Cardiac muscle cell (in vitro differentiated cells and primary cell): ENCODE measurements around the gene EXOC3L4. TPM values are rescaled to one million over a fixed set of nuclear protein-coding genes. Genes with fewer than 3 reads are reported as not detected.
A peak's percentile ranks its signal among the peaks of the same experiment; 100 is the strongest.

ENCODE experiments used
- DNase-seq, 2 donors: peaks; one replicate each; pipeline versions ENCODE4 v3.0.0 to v3.0.0-alpha.2; 2010 to 2017; ENCODE audit warnings: low read depth in 1 of 2, low spot score in 1 of 2
- H3K27ac ChIP-seq: fragments of 200-600 bp; sonication (generic); 2 replicates; pipeline ENCODE4 v1.5.1; 2016
- H3K27me3 ChIP-seq: fragments of 200-600 bp; sonication (generic); 2 replicates; pipeline ENCODE4 v1.6.0; 2016; ENCODE audit warnings: control low read depth
- H3K36me3 ChIP-seq: fragments of 200-600 bp; sonication (generic); 2 replicates; pipeline ENCODE4 v1.5.1; 2016; ENCODE audit warnings: control low read depth
- H3K4me1 ChIP-seq: fragments of 200-600 bp; sonication (generic); 2 replicates; pipeline ENCODE4 v1.8.1; 2017; ENCODE audit warnings: low read depth, mild to moderate bottlenecking, mixed run types
- H3K4me3 ChIP-seq: fragments of 200-600 bp; sonication (generic); 2 replicates; pipeline ENCODE4 v1.5.1; 2016; ENCODE audit warnings: mild to moderate bottlenecking
- H3K9me3 ChIP-seq: fragments of 200-600 bp; sonication (generic); 2 replicates; pipeline ENCODE4 v1.5.1; 2017; ENCODE audit warnings: low read depth, mild to moderate bottlenecking, control low read depth
- polyA plus RNA-seq: library from polyadenylated mRNA; unstranded; fragments of >200 nt; fragmentation: Nextera tagmentation; extraction: Ambion mirVana; gene quantifications from 2 replicates; pipeline ENCODE4 v1.2.1, GENCODE V29; 2016
- total RNA-seq: library from RNA; depleted of rRNA; stranded (reverse); fragments of >200 nt; gene quantifications from 2 replicates; pipeline ENCODE4 v1.2.3, GENCODE V29; 2016
- TF ChIP-seq, protein P1 (sequence below): IDR thresholded peaks from 2 replicates; pipeline ENCODE4 v1.5.1; 2012; ENCODE audit warnings: low read depth, mild to moderate bottlenecking, low read length

EXOC3L4 gene
- total and polyA plus RNA-seq, 2 experiments from 2014 or later = 2.7 to 5.5 TPM

DNA sequence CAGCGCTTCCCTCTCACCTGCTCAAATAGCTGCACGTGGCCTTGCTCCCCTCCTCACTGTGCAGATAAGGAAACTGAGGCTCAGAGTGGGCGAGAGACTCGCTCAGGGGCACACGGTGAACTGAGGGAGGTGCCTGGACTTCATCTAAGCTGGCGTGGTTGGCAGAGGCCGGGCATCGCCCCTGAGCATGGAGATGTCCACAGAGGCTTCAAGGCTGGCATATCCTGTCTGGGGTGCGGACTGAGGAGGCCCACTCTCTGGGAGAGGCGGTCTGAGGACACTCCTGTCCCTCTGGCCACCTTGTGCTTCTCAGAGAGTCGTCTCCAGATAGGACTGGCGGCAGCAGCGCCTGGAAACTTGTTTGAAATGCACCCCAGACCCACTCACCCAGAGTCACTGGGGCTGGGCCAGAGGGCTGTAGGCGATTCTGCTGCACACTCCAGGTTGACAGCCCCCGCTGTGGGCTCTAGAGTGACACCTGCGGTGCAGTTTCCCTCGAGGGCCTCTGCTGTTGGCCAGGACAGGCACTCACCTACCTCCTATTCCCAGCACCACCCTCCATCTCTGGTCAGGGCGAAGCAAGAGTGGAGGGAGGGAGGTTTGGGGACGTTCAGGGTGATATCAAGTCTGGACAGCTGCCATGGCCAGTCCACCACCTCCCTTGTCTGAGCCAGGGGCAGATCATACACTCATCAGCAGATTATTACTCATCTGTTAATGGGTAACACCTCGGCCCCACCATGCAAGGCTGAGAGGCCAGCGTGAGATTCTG lies 21.7 kb upstream of the EXOC3L4 start:
- Histone ChIP-seq H3K27me3 (no peaks in the 10 kb centered on the region), H3K27ac (no peak overlapping the region), H3K4me1 (no peaks in the 10 kb centered on the region), H3K4me3 (no peak overlapping the region), H3K9me3 (no peaks in the 10 kb centered on the region), H3K36me3 (no peaks in the 10 kb centered on the region)
- TF ChIP-seq, protein P1, sequence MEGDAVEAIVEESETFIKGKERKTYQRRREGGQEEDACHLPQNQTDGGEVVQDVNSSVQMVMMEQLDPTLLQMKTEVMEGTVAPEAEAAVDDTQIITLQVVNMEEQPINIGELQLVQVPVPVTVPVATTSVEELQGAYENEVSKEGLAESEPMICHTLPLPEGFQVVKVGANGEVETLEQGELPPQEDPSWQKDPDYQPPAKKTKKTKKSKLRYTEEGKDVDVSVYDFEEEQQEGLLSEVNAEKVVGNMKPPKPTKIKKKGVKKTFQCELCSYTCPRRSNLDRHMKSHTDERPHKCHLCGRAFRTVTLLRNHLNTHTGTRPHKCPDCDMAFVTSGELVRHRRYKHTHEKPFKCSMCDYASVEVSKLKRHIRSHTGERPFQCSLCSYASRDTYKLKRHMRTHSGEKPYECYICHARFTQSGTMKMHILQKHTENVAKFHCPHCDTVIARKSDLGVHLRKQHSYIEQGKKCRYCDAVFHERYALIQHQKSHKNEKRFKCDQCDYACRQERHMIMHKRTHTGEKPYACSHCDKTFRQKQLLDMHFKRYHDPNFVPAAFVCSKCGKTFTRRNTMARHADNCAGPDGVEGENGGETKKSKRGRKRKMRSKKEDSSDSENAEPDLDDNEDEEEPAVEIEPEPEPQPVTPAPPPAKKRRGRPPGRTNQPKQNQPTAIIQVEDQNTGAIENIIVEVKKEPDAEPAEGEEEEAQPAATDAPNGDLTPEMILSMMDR = no peak
- DNase-seq = peak in 1 of 2 donors; percentile 26

DNA sequence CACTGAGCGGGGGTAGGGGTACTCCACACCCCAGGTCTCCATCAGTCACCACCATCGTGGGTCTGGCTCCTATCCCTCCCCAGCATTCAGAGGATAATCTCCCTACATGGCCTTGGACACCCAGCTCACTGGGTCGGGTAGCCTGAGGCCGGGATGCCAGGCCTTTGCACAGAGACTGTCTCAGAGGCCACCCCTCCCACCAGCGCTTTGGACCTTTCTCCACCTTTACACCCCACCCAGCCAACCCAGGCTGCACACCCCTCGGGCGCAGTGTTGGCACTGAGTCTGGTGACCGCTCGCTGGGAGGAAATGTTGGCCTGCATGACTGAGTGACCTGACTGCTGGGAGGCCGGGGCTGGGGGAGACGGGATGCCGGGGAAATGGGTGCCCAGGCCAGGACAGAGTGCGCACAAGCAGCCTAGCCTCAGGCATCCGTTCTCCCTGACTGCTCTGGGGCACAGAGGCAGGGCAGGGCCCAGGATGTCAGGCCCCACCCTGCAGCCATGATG lies 21.1 kb upstream of the EXOC3L4 start:
- no peak overlapping the region for H3K4me3 ChIP-seq
- no peak for DNase-seq
- H3K4me1 ChIP-seq = no peaks in the 10 kb centered on the region
- no peak overlapping the region for H3K27ac ChIP-seq
- H3K9me3 ChIP-seq = no peaks in the 10 kb centered on the region
- H3K27me3 ChIP-seq = no peaks in the 10 kb centered on the region
- no peaks in the 10 kb centered on the region for H3K36me3 ChIP-seq
- TF ChIP-seq, protein P1 = no peak

DNA sequence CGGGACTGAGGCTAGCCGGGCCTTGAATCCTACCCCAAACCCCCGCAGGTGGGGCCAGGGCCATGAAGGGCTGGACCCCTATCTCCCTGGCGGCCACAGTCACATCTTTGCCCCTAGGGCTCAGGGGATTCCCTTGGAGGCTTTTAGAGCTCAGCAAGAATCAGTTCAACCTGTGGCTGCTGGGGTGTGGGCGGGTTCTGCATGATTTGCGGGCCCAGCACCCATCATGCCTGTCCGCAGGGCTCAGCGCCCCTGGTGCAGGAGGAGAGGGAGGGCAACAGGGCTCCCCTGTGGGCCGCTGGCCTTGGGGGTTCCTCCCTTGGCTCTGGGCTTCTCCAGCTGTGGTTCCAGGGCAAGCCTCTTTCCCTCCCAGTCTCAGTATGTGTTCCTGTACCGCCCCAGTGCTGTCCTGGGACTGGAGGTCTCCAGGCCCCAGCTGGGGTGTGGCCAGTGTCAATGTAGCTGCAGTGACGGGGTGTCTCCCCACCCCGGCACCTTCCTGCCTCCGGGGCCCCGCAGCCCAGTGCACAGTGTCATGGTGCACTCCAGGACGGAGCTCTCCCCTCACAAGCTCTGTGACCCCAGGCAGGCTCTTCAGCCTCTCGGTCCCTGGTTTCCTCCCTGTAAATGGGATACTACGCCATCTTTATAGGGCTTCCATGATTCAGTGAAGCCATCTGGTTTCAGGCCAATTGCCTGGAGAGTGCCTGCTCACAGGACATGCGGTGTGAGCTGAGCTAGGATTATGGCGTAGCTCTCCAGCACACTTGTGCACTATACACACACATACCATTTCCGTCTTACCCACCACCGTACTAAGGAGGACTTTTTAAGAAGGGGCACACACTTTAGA lies 20.4 kb upstream of the EXOC3L4 start:
- H3K4me1 ChIP-seq = no peaks in the 10 kb centered on the region
- H3K9me3 ChIP-seq = no peaks in the 10 kb centered on the region
- no peaks in the 10 kb centered on the region for H3K36me3 ChIP-seq
- no peak for DNase-seq
- H3K27ac ChIP-seq = no peak overlapping the region
- H3K4me3 ChIP-seq = no peak overlapping the region
- peaks cover 3% of the 10 kb centered on the region for H3K27me3 ChIP-seq
- TF ChIP-seq, protein P1 = no peak

DNA sequence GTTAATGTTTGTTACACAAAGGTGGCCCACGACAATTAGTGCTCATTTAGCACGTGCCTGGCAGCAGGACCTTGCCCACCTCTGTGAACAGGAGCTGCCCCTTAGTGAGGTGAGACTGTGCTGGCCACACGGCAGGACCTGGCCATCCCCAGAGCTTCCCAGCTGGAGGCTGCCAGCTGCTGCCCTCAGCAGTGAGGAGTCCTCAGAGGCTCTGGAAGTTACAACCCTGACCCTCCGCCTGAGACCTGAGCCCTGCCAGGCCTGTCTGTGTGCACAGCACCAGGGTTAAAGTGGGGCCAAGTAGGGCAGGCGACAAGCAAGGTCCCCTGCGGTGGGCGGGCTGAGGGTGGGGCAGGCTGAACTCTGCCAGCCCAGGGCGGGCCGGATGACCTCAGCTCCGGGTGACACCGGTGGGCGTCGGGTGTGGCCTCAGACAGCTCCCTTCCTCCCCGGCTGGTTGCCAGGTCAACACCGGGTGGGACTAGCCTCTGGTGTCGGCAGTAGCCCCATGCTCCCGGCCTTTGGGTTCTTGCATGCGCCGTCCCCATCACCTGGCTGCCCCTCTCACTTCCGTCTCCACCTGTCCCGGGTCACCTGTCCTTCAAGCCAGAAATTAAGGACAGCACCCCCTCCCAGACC lies 19.7 kb upstream of the EXOC3L4 start:
- no peaks in the 10 kb centered on the region for H3K4me1 ChIP-seq
- H3K27me3 ChIP-seq = peaks cover 10% of the 10 kb centered on the region
- H3K4me3 ChIP-seq = no peak overlapping the region
- no peaks in the 10 kb centered on the region for H3K9me3 ChIP-seq
- peak in 1 of 2 donors; percentile 18 for DNase-seq
- H3K27ac ChIP-seq = no peak overlapping the region
- no peaks in the 10 kb centered on the region for H3K36me3 ChIP-seq
- TF ChIP-seq, protein P1 = no peak

DNA sequence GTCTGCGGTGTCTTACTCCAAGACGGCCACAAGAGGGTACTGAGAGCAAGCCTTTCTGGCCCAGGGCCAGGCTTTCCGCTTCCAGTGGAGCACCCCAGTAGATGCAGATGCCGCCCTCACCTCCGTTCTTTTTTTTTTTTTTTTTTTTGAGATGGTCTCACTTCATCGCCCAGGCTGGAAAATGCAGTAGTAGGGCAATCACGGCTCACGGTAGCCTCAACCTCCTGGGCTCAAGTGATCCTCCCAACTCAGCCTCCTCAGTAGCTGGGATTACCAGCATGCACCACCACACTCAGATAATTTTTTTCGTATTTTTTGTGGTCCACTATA lies 16.1 kb upstream of the EXOC3L4 start:
- Histone ChIP-seq H3K27me3 (peaks cover 44% of the 10 kb centered on the region), H3K4me1 (no peaks in the 10 kb centered on the region)

More for the DNA sequence above, 16.1 kb upstream of the EXOC3L4 start:
- Histone ChIP-seq H3K4me3 (no peak overlapping the region), H3K36me3 (no peaks in the 10 kb centered on the region), H3K9me3 (no peaks in the 10 kb centered on the region), H3K27ac (no peak overlapping the region)
- TF ChIP-seq, protein P1 = peak; percentile 74
- peak; percentile 83 to 90 for DNase-seq
